SK-N-SH (cell line): ENCODE measurements around the gene PHACTR3. TPM values are rescaled to one million over a fixed set of nuclear protein-coding genes. Genes with fewer than 3 reads are reported as not detected.

ENCODE experiments used
- CTCF ChIA-PET: fragments of 300-600, 350-600 bp; formaldehyde crosslinking; extraction: SDS; loops from one replicate; lab custom pipeline; 2021; lab: Yijun Ruan, JAX
- POLR2A ChIA-PET: fragments of 350-600 bp; sonication (Branson Sonifier 250); formaldehyde crosslinking; extraction: SDS; loops from one replicate; lab custom pipeline; 2020; ENCODE audit warnings: antibody characterized with exemption, inconsistent platforms; lab: Yijun Ruan, JAX
- DNase-seq: peaks from one replicate; pipeline ENCODE4 v3.0.0; 2012
- H2AFZ ChIP-seq: fragments of 200-600 bp; sonication (generic); 2 replicates; pipeline ENCODE4 v1.8.1; 2016; ENCODE audit warnings: antibody characterized with exemption, mild to moderate bottlenecking, low read depth
- H3F3A ChIP-seq: fragments of 200-600 bp; sonication (generic); replicated peaks from 2 replicates; pipeline ENCODE3; 2016; ENCODE audit warnings: antibody characterized with exemption, mild to moderate bottlenecking; ENCODE audit not compliant: insufficient read depth
- H3K27ac ChIP-seq, 2 experiments: fragments of 200-500 bp in 1 of 2; fragments of 200-600 bp in 1 of 2; sonication (Bioruptor generic) in 1 of 2; sonication (generic), shearing (Covaris generic) in 1 of 2; 2 replicates each; pipeline versions ENCODE4 v1.5.1 to v1.6.1; 2014 to 2016; ENCODE audit warnings: low read depth in 2 of 2, inconsistent platforms in 1 of 2, low read length in 1 of 2, mild to moderate bottlenecking in 1 of 2, mixed read lengths in 1 of 2
- H3K27me3 ChIP-seq: fragments of 200-600 bp; sonication (generic), shearing (Covaris generic); 2 replicates; pipeline ENCODE4 v1.6.1; 2016; ENCODE audit warnings: mixed run types; ENCODE audit not compliant: insufficient read depth
- H3K36me3 ChIP-seq, 2 experiments: fragments of 200-500 bp in 1 of 2; fragments of 200-600 bp in 1 of 2; sonication (Bioruptor generic) in 1 of 2; sonication (generic) in 1 of 2; replicated peaks in 1 of 2; 2 replicates each; pipeline versions ENCODE3 to v1.5.1; 2014 to 2016; ENCODE audit warnings: low read length in 1 of 2, mild to moderate bottlenecking in 1 of 2; ENCODE audit not compliant: insufficient read depth in 2 of 2, control insufficient read depth in 1 of 2
- H3K4me1 ChIP-seq, 2 experiments: fragments of 200-500 bp in 1 of 2; fragments of 200-600 bp in 1 of 2; sonication (Bioruptor generic) in 1 of 2; sonication (generic), shearing (Covaris generic) in 1 of 2; 2 replicates each; pipeline versions ENCODE4 v1.5.1 to v1.6.1; 2014 to 2016; ENCODE audit warnings: low read depth in 1 of 2, low read length in 1 of 2, mixed run types in 1 of 2; ENCODE audit not compliant: insufficient read depth in 2 of 2, control insufficient read depth in 1 of 2
- H3K4me2 ChIP-seq: fragments of 200-600 bp; sonication (generic), shearing (Covaris generic); 2 replicates; pipeline ENCODE4 v1.6.1; 2017; ENCODE audit warnings: mixed run types
- H3K4me3 ChIP-seq, 2 experiments: fragments of 200-500 bp in 1 of 2; fragments of 200-600 bp in 1 of 2; sonication (Bioruptor generic) in 1 of 2; sonication (generic), shearing (Covaris generic) in 1 of 2; 2 replicates each; pipeline versions ENCODE4 v1.5.1 to v1.8.1; 2014 to 2016; ENCODE audit warnings: low read depth in 2 of 2, inconsistent platforms in 1 of 2, low read length in 1 of 2, mild to moderate bottlenecking in 1 of 2, mixed read lengths in 1 of 2, moderate library complexity in 1 of 2
- H3K79me2 ChIP-seq: fragments of 200-600 bp; sonication (generic); 2 replicates; pipeline ENCODE4 v1.8.1; 2017; ENCODE audit warnings: mild to moderate bottlenecking; ENCODE audit not compliant: insufficient read depth
- H3K9ac ChIP-seq: fragments of 200-600 bp; sonication (generic); 2 replicates; pipeline ENCODE4 v1.6.1; 2017; ENCODE audit warnings: mixed run types
- H3K9me2 ChIP-seq: fragments of 200-600 bp; sonication (generic); 2 replicates; pipeline ENCODE4 v1.6.1; 2017; ENCODE audit warnings: mixed run types
- H3K9me3 ChIP-seq: fragments of 200-600 bp; sonication (generic); 2 replicates; pipeline ENCODE4 v1.6.1; 2017; ENCODE audit warnings: mixed run types, mild to moderate bottlenecking, moderate library complexity
- H4K20me1 ChIP-seq: fragments of 200-600 bp; sonication (generic); 2 replicates; pipeline ENCODE4 v1.6.1; 2017; ENCODE audit warnings: mild to moderate bottlenecking, mixed run types; ENCODE audit not compliant: insufficient read depth
- CHD2 ChIP-seq: fragments of 150-350 bp; IDR thresholded peaks from 2 replicates; pipeline ENCODE4 v1.6.1; 2018; ENCODE audit warnings: low read length; ENCODE audit not compliant: partially characterized antibody
- ELF1 ChIP-seq: IDR thresholded peaks from 2 replicates; pipeline ENCODE4 v1.4.0; 2012
- EZH2phosphoT487 ChIP-seq: fragments of 200-600 bp; sonication (generic); IDR thresholded peaks from 2 replicates; pipeline ENCODE4 v1.6.1; 2017; ENCODE audit warnings: low read depth, mixed run types, mild to moderate bottlenecking, antibody characterized with exemption, moderate library complexity, borderline replicate concordance
- FOSL2 ChIP-seq: IDR thresholded peaks from 2 replicates; pipeline ENCODE4 v1.4.0; 2012; ENCODE audit warnings: low read depth, mild to moderate bottlenecking, moderate library complexity, borderline replicate concordance
- GABPA ChIP-seq: IDR thresholded peaks from 2 replicates; pipeline ENCODE4 v1.4.0; 2012; ENCODE audit warnings: low read depth, mild to moderate bottlenecking
- JUND ChIP-seq: IDR thresholded peaks from 2 replicates; pipeline ENCODE4 v1.4.0; 2012
- MEF2A ChIP-seq: IDR thresholded peaks from 2 replicates; pipeline ENCODE4 v1.4.0; 2012; ENCODE audit warnings: low read depth, borderline replicate concordance
- MXI1 ChIP-seq: IDR thresholded peaks from 2 replicates; pipeline ENCODE4 v1.6.1; 2012; ENCODE audit warnings: mild to moderate bottlenecking, low read depth, low read length, improper control_type of control experiment
- POLR2AphosphoS5 ChIP-seq: IDR thresholded peaks from 2 replicates; pipeline ENCODE4 v1.6.1; 2012; ENCODE audit warnings: low read depth, low read length
- RXRA ChIP-seq: IDR thresholded peaks from 2 replicates; pipeline ENCODE4 v1.4.0; 2012; ENCODE audit warnings: low read depth, mild to moderate bottlenecking, borderline replicate concordance
- SIN3A ChIP-seq: IDR thresholded peaks from 2 replicates; pipeline ENCODE4 v1.6.1; 2012; ENCODE audit warnings: low read depth, mild to moderate bottlenecking, low read length, moderate library complexity, borderline replicate concordance
- TCF12 ChIP-seq: IDR thresholded peaks from 2 replicates; pipeline ENCODE4 v1.4.0; 2012
- WGBS: methylation state at CpG from one replicate; pipeline ENCODE4 v1.1.6; 2017; ENCODE audit warnings: low lambda C conversion rate; 5-methylcytosine and 5-hydroxymethylcytosine counted together
- polyA plus RNA-seq, 3 experiments: library from polyadenylated mRNA; depleted of rRNA; stranded (reverse); fragments of >200 nt; gene quantifications; 2 replicates each; pipeline ENCODE4 v1.2.3, GENCODE V29; 2012
- TF ChIP-seq, protein P1 (sequence below): IDR thresholded peaks from 2 replicates; pipeline ENCODE4 v1.6.1; 2012; ENCODE audit warnings: mild to moderate bottlenecking, low read depth, low read length, moderate library complexity
- TF ChIP-seq, protein P2 (sequence below): IDR thresholded peaks from 2 replicates; pipeline ENCODE4 v1.4.0; 2012; ENCODE audit warnings: low read depth, borderline replicate concordance
- TF ChIP-seq, protein P3 (sequence below): fragments of 200-600 bp; sonication (generic); IDR thresholded peaks from 2 replicates; pipeline ENCODE4 v1.6.1; 2017; ENCODE audit warnings: antibody characterized with exemption, mild to moderate bottlenecking, moderate library complexity
- TF ChIP-seq, protein P4 (sequence below): IDR thresholded peaks from 2 replicates; pipeline ENCODE4 v1.4.0; 2012; ENCODE audit warnings: low read depth

PHACTR3 gene
- polyA plus RNA-seq, 1 of the 3 experiments (the other 2 are of a cell fraction), result 0.10 TPM

DNA sequence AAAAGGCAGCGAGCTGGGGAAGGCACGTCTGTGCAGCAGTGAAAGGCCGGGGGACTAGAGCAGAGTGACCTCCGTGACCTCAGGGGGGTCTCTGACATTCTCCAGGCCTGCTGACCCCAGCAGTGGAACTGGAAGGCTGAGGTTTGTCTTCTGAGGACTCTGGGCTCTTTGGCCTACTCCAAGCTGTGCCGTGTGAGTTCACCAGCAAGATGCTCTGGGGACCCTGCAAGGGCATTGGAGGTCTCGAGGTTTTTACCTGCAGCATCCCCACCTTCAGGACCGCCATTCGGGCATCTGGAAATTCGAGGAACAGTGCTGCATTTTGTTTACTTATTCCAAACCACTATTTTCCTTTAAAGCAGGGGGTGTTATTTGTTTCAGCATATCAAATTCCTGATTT is 140.9 kb downstream of the PHACTR3 start:
- TF ChIP-seq SIN3A, result no peak
- TF ChIP-seq, protein P1, sequence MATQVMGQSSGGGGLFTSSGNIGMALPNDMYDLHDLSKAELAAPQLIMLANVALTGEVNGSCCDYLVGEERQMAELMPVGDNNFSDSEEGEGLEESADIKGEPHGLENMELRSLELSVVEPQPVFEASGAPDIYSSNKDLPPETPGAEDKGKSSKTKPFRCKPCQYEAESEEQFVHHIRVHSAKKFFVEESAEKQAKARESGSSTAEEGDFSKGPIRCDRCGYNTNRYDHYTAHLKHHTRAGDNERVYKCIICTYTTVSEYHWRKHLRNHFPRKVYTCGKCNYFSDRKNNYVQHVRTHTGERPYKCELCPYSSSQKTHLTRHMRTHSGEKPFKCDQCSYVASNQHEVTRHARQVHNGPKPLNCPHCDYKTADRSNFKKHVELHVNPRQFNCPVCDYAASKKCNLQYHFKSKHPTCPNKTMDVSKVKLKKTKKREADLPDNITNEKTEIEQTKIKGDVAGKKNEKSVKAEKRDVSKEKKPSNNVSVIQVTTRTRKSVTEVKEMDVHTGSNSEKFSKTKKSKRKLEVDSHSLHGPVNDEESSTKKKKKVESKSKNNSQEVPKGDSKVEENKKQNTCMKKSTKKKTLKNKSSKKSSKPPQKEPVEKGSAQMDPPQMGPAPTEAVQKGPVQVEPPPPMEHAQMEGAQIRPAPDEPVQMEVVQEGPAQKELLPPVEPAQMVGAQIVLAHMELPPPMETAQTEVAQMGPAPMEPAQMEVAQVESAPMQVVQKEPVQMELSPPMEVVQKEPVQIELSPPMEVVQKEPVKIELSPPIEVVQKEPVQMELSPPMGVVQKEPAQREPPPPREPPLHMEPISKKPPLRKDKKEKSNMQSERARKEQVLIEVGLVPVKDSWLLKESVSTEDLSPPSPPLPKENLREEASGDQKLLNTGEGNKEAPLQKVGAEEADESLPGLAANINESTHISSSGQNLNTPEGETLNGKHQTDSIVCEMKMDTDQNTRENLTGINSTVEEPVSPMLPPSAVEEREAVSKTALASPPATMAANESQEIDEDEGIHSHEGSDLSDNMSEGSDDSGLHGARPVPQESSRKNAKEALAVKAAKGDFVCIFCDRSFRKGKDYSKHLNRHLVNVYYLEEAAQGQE, result no peak
- TF ChIP-seq, protein P2, sequence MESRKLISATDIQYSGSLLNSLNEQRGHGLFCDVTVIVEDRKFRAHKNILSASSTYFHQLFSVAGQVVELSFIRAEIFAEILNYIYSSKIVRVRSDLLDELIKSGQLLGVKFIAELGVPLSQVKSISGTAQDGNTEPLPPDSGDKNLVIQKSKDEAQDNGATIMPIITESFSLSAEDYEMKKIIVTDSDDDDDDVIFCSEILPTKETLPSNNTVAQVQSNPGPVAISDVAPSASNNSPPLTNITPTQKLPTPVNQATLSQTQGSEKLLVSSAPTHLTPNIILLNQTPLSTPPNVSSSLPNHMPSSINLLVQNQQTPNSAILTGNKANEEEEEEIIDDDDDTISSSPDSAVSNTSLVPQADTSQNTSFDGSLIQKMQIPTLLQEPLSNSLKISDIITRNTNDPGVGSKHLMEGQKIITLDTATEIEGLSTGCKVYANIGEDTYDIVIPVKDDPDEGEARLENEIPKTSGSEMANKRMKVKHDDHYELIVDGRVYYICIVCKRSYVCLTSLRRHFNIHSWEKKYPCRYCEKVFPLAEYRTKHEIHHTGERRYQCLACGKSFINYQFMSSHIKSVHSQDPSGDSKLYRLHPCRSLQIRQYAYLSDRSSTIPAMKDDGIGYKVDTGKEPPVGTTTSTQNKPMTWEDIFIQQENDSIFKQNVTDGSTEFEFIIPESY, result no peak
- TF ChIP-seq JUND, result no peak
- no peak for TF ChIP-seq EZH2phosphoT487
- no peak for TF ChIP-seq ELF1
- TF ChIP-seq POLR2AphosphoS5, result no peak
- TF ChIP-seq RXRA, result no peak
- TF ChIP-seq FOSL2, result no peak
- TF ChIP-seq, protein P3, sequence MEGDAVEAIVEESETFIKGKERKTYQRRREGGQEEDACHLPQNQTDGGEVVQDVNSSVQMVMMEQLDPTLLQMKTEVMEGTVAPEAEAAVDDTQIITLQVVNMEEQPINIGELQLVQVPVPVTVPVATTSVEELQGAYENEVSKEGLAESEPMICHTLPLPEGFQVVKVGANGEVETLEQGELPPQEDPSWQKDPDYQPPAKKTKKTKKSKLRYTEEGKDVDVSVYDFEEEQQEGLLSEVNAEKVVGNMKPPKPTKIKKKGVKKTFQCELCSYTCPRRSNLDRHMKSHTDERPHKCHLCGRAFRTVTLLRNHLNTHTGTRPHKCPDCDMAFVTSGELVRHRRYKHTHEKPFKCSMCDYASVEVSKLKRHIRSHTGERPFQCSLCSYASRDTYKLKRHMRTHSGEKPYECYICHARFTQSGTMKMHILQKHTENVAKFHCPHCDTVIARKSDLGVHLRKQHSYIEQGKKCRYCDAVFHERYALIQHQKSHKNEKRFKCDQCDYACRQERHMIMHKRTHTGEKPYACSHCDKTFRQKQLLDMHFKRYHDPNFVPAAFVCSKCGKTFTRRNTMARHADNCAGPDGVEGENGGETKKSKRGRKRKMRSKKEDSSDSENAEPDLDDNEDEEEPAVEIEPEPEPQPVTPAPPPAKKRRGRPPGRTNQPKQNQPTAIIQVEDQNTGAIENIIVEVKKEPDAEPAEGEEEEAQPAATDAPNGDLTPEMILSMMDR, result no peak
- no peak for TF ChIP-seq GABPA
- no peak for TF ChIP-seq MXI1
- TF ChIP-seq, protein P4, sequence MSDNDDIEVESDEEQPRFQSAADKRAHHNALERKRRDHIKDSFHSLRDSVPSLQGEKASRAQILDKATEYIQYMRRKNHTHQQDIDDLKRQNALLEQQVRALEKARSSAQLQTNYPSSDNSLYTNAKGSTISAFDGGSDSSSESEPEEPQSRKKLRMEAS, result no peak
- TF ChIP-seq MEF2A, result no peak
- no peak for TF ChIP-seq CHD2
- no peak for TF ChIP-seq TCF12
- 54% methylated on average over 9 of the region's 9 CpGs for WGBS
- H3K36me3 ChIP-seq, result no peaks in the 10 kb centered on the region
- no peaks in the 10 kb centered on the region for H3F3A ChIP-seq
- no peaks in the 10 kb centered on the region for H3K4me1 ChIP-seq
- no peak overlapping the region for H2AFZ ChIP-seq
- ChIA-PET CTCF (interaction anchor here (1.8 to 2.2 kb wide), 3 partner anchors 146 to 174 kb away, joined by 5 to 10 read pairs (median 5); no protein-coding TSS in a partner anchor), POLR2A (interaction anchor here (0.8 kb wide), 1 partner anchor 140 kb away, joined by 3 read pairs; no protein-coding TSS in a partner anchor)
- no peaks in the 10 kb centered on the region for H3K9me2 ChIP-seq
- H3K79me2 ChIP-seq, result no peaks in the 10 kb centered on the region
- DNase-seq, result no peak
- no peaks in the 10 kb centered on the region for H3K9me3 ChIP-seq
- no peak overlapping the region for H3K27ac ChIP-seq
- no peaks in the 10 kb centered on the region for H3K27me3 ChIP-seq
- no peaks in the 10 kb centered on the region for H4K20me1 ChIP-seq
- no peak overlapping the region for H3K4me3 ChIP-seq
- no peak overlapping the region for H3K4me2 ChIP-seq
- no peak overlapping the region for H3K9ac ChIP-seq
